ENCODE measurements around the gene TWF2. TPM values are rescaled to one million over a fixed set of nuclear protein-coding genes. Genes with fewer than 3 reads are reported as not detected.

TWF2 gene
- total and polyA plus RNA-seq, 2 of the 13 experiments (the other 11 are each of a cell fraction or from before 2014, with no cell fraction given), result 45.5 to 108 TPM

DNA sequence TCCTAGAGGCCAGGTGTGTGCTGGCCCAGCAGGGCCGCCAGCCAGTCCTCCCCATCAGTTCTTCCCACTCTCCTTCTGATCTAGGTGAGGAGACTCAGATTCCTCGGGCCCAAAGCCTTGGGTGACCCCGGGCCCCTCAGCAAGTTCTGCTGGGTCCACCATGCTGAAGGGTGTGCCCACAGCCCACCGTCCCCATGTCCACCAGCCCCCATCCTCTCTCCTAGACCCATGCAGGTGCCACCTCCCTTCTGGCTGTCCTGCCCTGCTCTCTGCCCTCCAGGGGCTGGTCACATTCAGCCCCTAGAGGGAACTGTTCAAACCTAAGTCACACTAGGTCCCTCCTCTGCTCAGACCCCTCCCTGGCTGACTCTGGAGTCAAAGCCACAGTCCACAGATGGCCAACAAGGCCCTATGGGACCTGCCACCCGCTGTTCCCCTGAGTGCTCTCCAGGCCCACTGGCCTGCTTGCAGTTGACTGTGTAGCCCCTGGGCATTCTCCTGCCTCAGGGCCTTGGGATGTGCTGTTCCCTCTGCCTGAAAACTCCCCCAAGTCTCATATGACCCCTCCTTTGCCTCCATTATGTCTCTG lies 12.6 kb downstream of the TWF2 start:
- intact Hi-C loops (cut with micrococcal nuclease; ENCODE audit: unreplicated experiment) (no loop called here), in situ Hi-C loops (cut with HindIII; ENCODE audit: extremely low pct_ligation_motif_present, low pct_unique_long_range_greater_than_20kb) (no loop called here)
- no peak overlapping the region for H2AFZ ChIP-seq (ENCODE audit: low read length)
- no TSS peak for BruUV-seq (replicated peaks)
- DNase-seq (ENCODE audit: low spot score), result no peak
- no peak for FAIRE-seq
- POLR2A ChIA-PET, result interaction anchor here (1.1 to 2.4 kb wide), 2 partner anchors 9 to 11 kb away, joined by 4 to 22 read pairs; partner anchors contain the start of gene TWF2
- H3K4me1 ChIP-seq (ENCODE audit: insufficient read depth, low read length), result peaks cover 13% of the 10 kb centered on the region
- H3K79me2 ChIP-seq (ENCODE audit: insufficient read depth, low read length), result no peaks in the 10 kb centered on the region
- H3K36me3 ChIP-seq (replicated peaks in 1 of 2; ENCODE audit: control insufficient read depth in 1 of 2, insufficient read depth in 2 of 2, low read length in 2 of 2), result peaks cover 16 to 29% of the 10 kb centered on the region in 2 experiments
- CTCF ChIA-PET (ENCODE audit: low intra/inter-chr PET ratio, low total read pairs), result no interaction called here
- peaks cover 1 to 12% of the 10 kb centered on the region in 2 experiments; a peak in 4 of 5 replicates for H3K27me3 ChIP-seq (ENCODE audit: control insufficient read depth in 1 of 2, insufficient read depth in 2 of 2, low read length in 2 of 2)
- H3K4me2 ChIP-seq (ENCODE audit: low read depth, low read length), result peak overlapping the region; percentile 4; the same call in 1 of the 2 replicates
- no peak overlapping the region for H3K9ac ChIP-seq (ENCODE audit: insufficient read depth, low read depth, low read length)
- no peak overlapping the region; a peak in 1 of 6 replicates for H3K4me3 ChIP-seq (replicated peaks in 1 of 3; ENCODE audit: insufficient read depth in 1 of 3, low read depth in 2 of 3, low read length in 3 of 3)
- 40% methylated on average over 3 of the region's 5 CpGs for WGBS (ENCODE audit: low lambda C conversion rate)
- no peak overlapping the region for H3K27ac ChIP-seq (ENCODE audit: extremely low read length, insufficient read depth, low read length)
- H3K9me3 ChIP-seq (ENCODE audit: low read length), result no peaks in the 10 kb centered on the region
- ATAC-seq, result peak; percentile 64
- H4K20me1 ChIP-seq (ENCODE audit: insufficient read depth, low read length), result peaks cover 2% of the 10 kb centered on the region
- TF ChIP-seq, protein P1, sequence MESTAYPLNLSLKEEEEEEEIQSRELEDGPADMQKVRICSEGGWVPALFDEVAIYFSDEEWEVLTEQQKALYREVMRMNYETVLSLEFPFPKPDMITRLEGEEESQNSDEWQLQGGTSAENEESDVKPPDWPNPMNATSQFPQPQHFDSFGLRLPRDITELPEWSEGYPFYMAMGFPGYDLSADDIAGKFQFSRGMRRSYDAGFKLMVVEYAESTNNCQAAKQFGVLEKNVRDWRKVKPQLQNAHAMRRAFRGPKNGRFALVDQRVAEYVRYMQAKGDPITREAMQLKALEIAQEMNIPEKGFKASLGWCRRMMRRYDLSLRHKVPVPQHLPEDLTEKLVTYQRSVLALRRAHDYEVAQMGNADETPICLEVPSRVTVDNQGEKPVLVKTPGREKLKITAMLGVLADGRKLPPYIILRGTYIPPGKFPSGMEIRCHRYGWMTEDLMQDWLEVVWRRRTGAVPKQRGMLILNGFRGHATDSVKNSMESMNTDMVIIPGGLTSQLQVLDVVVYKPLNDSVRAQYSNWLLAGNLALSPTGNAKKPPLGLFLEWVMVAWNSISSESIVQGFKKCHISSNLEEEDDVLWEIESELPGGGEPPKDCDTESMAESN (CRISPR knock-in tag; conservative IDR thresholded peaks at IDR 0.05), result no peak
- no peak for TF ChIP-seq SIX1 (CRISPR knock-in tag; IDR thresholded peaks at IDR 0.05; ENCODE audit: borderline replicate concordance)
- TF ChIP-seq, protein P2, sequence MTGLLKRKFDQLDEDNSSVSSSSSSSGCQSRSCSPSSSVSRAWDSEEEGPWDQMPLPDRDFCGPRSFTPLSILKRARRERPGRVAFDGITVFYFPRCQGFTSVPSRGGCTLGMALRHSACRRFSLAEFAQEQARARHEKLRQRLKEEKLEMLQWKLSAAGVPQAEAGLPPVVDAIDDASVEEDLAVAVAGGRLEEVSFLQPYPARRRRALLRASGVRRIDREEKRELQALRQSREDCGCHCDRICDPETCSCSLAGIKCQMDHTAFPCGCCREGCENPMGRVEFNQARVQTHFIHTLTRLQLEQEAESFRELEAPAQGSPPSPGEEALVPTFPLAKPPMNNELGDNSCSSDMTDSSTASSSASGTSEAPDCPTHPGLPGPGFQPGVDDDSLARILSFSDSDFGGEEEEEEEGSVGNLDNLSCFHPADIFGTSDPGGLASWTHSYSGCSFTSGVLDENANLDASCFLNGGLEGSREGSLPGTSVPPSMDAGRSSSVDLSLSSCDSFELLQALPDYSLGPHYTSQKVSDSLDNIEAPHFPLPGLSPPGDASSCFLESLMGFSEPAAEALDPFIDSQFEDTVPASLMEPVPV (CRISPR knock-in tag; IDR thresholded peaks at IDR 0.05), result no peak
- TF ChIP-seq ZNF589 (CRISPR knock-in tag; conservative IDR thresholded peaks at IDR 0.05), result no peak
- no peak for TF ChIP-seq SIN3B (IDR thresholded peaks at IDR 0.05; ENCODE audit: low read length)
- TF ChIP-seq, protein P3, sequence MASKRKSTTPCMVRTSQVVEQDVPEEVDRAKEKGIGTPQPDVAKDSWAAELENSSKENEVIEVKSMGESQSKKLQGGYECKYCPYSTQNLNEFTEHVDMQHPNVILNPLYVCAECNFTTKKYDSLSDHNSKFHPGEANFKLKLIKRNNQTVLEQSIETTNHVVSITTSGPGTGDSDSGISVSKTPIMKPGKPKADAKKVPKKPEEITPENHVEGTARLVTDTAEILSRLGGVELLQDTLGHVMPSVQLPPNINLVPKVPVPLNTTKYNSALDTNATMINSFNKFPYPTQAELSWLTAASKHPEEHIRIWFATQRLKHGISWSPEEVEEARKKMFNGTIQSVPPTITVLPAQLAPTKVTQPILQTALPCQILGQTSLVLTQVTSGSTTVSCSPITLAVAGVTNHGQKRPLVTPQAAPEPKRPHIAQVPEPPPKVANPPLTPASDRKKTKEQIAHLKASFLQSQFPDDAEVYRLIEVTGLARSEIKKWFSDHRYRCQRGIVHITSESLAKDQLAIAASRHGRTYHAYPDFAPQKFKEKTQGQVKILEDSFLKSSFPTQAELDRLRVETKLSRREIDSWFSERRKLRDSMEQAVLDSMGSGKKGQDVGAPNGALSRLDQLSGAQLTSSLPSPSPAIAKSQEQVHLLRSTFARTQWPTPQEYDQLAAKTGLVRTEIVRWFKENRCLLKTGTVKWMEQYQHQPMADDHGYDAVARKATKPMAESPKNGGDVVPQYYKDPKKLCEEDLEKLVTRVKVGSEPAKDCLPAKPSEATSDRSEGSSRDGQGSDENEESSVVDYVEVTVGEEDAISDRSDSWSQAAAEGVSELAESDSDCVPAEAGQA (IDR thresholded peaks at IDR 0.05; ENCODE audit: low read depth), result no peak
- TF ChIP-seq, protein P3 (CRISPR knock-in tag; IDR thresholded peaks at IDR 0.05; ENCODE audit: borderline replicate concordance), result no peak
- TF ChIP-seq PHB2 (IDR thresholded peaks at IDR 0.05; ENCODE audit: partially characterized antibody), result no peak
- TF ChIP-seq KLF16 (CRISPR knock-in tag; IDR thresholded peaks at IDR 0.05), result no peak
- no peak for TF ChIP-seq POGZ (CRISPR knock-in tag; IDR thresholded peaks at IDR 0.05)
- 0 out of 2 replicates have a peak, but pooled peaks have one; percentile 28 for TF ChIP-seq SALL1 (CRISPR knock-in tag; IDR thresholded peaks at IDR 0.05)
- no peak for TF ChIP-seq SATB2 (CRISPR knock-in tag; IDR thresholded peaks at IDR 0.05)
- no peak for TF ChIP-seq ZNF75D (CRISPR knock-in tag; IDR thresholded peaks at IDR 0.05; ENCODE audit: borderline replicate concordance)
- TF ChIP-seq WIZ (CRISPR knock-in tag; IDR thresholded peaks at IDR 0.05), result no peak
